Measurements from ENCODE around the gene NBAS. TPM values are rescaled to one million over a fixed set of nuclear protein-coding genes. Genes with fewer than 3 reads are reported as not detected.

NBAS gene
- total RNA-seq, 2 experiments from 2014 or later, result 24.3 to 25.5 TPM

DNA sequence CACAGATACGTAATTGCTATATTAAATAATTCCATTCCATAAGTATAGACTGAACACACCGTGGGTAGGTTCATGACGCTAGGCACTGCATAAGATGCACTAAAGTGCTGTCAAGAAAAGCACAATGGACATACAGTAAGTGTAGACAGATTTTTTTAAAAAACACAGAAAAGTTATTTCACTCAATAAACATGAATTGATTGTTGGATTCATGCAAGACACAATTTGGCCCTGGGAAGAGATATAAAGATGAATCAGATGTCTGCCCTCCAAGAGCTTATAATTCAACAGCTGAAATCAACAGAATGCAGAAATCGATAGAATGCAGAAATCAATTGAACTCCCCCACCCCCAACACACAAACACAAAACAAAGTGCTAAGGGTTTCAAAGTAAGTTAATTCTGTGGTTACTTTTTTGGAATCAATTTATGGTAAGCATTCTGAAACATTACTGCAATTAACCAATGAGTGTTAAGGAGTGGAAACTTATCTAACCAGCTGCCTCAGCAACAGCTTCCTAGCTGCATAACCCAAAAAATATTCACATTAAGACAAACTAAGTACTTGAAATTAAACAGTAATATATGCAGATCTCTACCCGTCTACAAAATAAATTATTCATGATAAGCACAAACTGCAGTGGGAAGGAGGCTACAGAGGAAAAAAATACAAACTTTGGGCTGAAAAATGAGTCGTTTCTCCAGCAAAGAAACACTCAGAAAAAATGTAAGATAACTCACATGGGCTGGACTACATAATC lies 1.6 kb downstream of the NBAS start:
- Mint-ChIP-seq H3K27ac (peak overlapping the region; percentile 88), H3K36me3 (ENCODE audit: low read depth) (peaks cover 40% of the 10 kb centered on the region), H3K4me3 (peak overlapping the region; percentile 75), H3K27me3 (no peaks in the 10 kb centered on the region), H3K4me1 (ENCODE audit: low read depth) (peaks cover 52% of the 10 kb centered on the region), H3K9me3 (no peaks in the 10 kb centered on the region)
- no peak for DNase-seq
- peaks cover 13% of the 10 kb centered on the region for H3K4me1 ChIP-seq (ENCODE audit: insufficient read depth, low read length)
- no peak for ATAC-seq (ENCODE audit: poor library complexity)
- H3K9me3 ChIP-seq (ENCODE audit: control insufficient read depth in 1 of 2, insufficient read depth in 1 of 2, low read length in 2 of 2), result no peaks in the 10 kb centered on the region
- H3K27ac ChIP-seq (ENCODE audit: low read depth in 1 of 2, low read length in 2 of 2), result no peak overlapping the region
- H3K27me3 ChIP-seq (ENCODE audit: control insufficient read depth in 1 of 2, insufficient read depth in 2 of 2, low read length in 2 of 2), result no peaks in the 10 kb centered on the region
- intact Hi-C loops (cut with DNase I, micrococcal nuclease), result loop anchor here in 1 of 2 experiments (2.0 kb wide), 1 partner anchor 31 kb away; the partner anchor contains the start of gene DDX1
- ChIA-PET POLR2A (interaction anchor here (3.9 kb wide), 1 partner anchor 31 kb away, joined by 38 read pairs; the partner anchor contains the start of gene DDX1), CTCF (interaction anchor here (1.1 to 2.0 kb wide), 2 partner anchors 18 kb away, joined by 4 to 8 read pairs; no protein-coding TSS in a partner anchor)
- TF ChIP-seq, protein P1, sequence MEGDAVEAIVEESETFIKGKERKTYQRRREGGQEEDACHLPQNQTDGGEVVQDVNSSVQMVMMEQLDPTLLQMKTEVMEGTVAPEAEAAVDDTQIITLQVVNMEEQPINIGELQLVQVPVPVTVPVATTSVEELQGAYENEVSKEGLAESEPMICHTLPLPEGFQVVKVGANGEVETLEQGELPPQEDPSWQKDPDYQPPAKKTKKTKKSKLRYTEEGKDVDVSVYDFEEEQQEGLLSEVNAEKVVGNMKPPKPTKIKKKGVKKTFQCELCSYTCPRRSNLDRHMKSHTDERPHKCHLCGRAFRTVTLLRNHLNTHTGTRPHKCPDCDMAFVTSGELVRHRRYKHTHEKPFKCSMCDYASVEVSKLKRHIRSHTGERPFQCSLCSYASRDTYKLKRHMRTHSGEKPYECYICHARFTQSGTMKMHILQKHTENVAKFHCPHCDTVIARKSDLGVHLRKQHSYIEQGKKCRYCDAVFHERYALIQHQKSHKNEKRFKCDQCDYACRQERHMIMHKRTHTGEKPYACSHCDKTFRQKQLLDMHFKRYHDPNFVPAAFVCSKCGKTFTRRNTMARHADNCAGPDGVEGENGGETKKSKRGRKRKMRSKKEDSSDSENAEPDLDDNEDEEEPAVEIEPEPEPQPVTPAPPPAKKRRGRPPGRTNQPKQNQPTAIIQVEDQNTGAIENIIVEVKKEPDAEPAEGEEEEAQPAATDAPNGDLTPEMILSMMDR (IDR thresholded peaks at IDR 0.05), result no peak
- peak overlapping the region; percentile 86 for H3K4me3 ChIP-seq (ENCODE audit: low read length)
- H3K36me3 ChIP-seq (ENCODE audit: insufficient read depth, low read length), result peaks cover 19% of the 10 kb centered on the region

DNA sequence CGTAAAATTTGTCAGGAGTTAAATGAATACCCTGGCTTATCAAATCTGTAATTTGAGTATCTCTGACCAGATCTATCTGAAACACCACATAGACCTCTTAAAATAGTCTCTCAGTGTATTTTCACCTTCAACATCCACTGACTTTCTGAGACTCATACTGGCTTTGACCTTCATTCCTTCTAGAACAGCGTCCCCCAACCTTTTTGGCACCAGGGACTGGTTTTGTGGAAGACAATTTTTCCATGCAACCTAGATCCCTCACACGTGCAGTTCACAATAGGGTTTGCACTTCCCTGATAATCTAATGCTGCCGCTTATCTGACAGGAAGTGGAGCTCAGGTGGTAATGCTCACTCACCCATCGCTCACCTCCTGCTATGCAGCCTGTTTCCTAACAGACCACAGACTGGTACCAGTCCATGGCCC lies 3.2 kb downstream of the NBAS start:
- ChIA-PET POLR2A (no interaction called here), CTCF (interaction anchor here (2.0 kb wide), 1 partner anchor 19 kb away, joined by 8 read pairs; no protein-coding TSS in a partner anchor)
- intact Hi-C loops (cut with DNase I, micrococcal nuclease), result no loop called here
- TF ChIP-seq, protein P1 (IDR thresholded peaks at IDR 0.05), result no peak
- Mint-ChIP-seq H3K4me3 (peak overlapping the region; percentile 25), H3K36me3 (ENCODE audit: low read depth) (peaks cover 51% of the 10 kb centered on the region), H3K27ac (no peak overlapping the region), H3K27me3 (no peaks in the 10 kb centered on the region), H3K4me1 (ENCODE audit: low read depth) (peaks cover 46% of the 10 kb centered on the region), H3K9me3 (no peaks in the 10 kb centered on the region)
- no peaks in the 10 kb centered on the region for H3K9me3 ChIP-seq (ENCODE audit: control insufficient read depth in 1 of 2, insufficient read depth in 1 of 2, low read length in 2 of 2)
- DNase-seq (no peak), ATAC-seq (ENCODE audit: poor library complexity) (no peak)
- peaks cover 29% of the 10 kb centered on the region for H3K36me3 ChIP-seq (ENCODE audit: insufficient read depth, low read length)
- H3K27ac ChIP-seq (ENCODE audit: low read depth in 1 of 2, low read length in 2 of 2), result no peak overlapping the region
- H3K4me3 ChIP-seq (ENCODE audit: low read length), result no peak overlapping the region
- H3K27me3 ChIP-seq (ENCODE audit: control insufficient read depth in 1 of 2, insufficient read depth in 2 of 2, low read length in 2 of 2), result no peaks in the 10 kb centered on the region
- H3K4me1 ChIP-seq (ENCODE audit: insufficient read depth, low read length), result peaks cover 13% of the 10 kb centered on the region

DNA sequence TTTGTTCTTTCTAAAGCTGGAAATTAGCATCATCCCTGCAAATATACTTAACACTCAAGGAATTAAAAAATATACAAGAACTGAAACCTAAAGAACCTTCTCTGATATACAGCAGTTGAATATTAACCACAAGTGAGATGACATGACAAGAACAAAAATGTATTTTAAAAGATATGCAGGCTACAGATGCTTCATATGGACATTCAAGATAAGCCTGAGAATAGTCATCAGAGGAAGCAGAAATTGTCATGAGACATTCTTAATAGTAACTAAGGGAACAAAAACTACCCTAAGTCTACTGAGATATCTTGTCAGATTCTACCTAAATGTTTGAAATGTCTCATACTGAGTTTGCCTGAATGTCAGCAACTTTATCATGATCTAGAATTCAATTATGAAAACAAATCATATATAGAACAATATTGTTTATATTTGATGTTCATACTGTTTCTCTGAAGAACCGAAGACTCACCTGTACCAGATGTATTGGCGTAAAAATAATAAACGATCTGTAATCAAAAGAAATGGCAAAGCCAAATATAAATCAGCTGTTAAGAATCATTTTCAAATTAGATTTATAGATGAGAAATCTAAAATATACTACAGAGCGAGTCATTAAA lies 4.7 kb downstream of the NBAS start:
- no peak overlapping the region for H3K4me3 ChIP-seq (ENCODE audit: low read length)
- POLR2A ChIA-PET, result no interaction called here
- no peak overlapping the region for H3K27ac ChIP-seq (ENCODE audit: low read depth in 1 of 2, low read length in 2 of 2)
- DNase-seq (no peak), ATAC-seq (ENCODE audit: poor library complexity) (no peak)
- H3K4me1 Mint-ChIP-seq (ENCODE audit: low read depth), result peaks cover 31% of the 10 kb centered on the region
- intact Hi-C loops (cut with DNase I, micrococcal nuclease), result no loop called here
- H3K9me3 Mint-ChIP-seq, result no peaks in the 10 kb centered on the region
- H3K9me3 ChIP-seq (ENCODE audit: control insufficient read depth in 1 of 2, insufficient read depth in 1 of 2, low read length in 2 of 2), result no peaks in the 10 kb centered on the region
- CTCF ChIA-PET, result interaction anchor here (1.6 kb wide), 1 partner anchor 20 kb away, joined by 3 read pairs; no protein-coding TSS in a partner anchor
- no peak overlapping the region for H3K4me3 Mint-ChIP-seq
- no peaks in the 10 kb centered on the region for H3K27me3 Mint-ChIP-seq
- no peak overlapping the region for H3K27ac Mint-ChIP-seq
- H3K36me3 ChIP-seq (ENCODE audit: insufficient read depth, low read length), result peaks cover 38% of the 10 kb centered on the region
- H3K27me3 ChIP-seq (ENCODE audit: control insufficient read depth in 1 of 2, insufficient read depth in 2 of 2, low read length in 2 of 2), result no peaks in the 10 kb centered on the region
- TF ChIP-seq, protein P1 (IDR thresholded peaks at IDR 0.05), result no peak
- peaks cover 10% of the 10 kb centered on the region for H3K4me1 ChIP-seq (ENCODE audit: insufficient read depth, low read length)
- peaks cover 62% of the 10 kb centered on the region for H3K36me3 Mint-ChIP-seq (ENCODE audit: low read depth)

All from CD4-positive, alpha-beta T cell (primary cell).